NAMALWA (cell line): ENCODE results near the gene AZU1.
A peak's percentile ranks its signal among the peaks of the same experiment; 100 is the strongest.
"Not testable (repeated sequence)": the region's sequence is repeated elsewhere in the genome, so short reads cannot be mapped to it uniquely, and the experiment has no call there.

ENCODE experiments used
- DNase-seq: peaks from one replicate; pipeline ENCODE4 v3.0.0-alpha.2; 2015; ENCODE audit warnings: low spot score

Gene AZU1

DNA sequence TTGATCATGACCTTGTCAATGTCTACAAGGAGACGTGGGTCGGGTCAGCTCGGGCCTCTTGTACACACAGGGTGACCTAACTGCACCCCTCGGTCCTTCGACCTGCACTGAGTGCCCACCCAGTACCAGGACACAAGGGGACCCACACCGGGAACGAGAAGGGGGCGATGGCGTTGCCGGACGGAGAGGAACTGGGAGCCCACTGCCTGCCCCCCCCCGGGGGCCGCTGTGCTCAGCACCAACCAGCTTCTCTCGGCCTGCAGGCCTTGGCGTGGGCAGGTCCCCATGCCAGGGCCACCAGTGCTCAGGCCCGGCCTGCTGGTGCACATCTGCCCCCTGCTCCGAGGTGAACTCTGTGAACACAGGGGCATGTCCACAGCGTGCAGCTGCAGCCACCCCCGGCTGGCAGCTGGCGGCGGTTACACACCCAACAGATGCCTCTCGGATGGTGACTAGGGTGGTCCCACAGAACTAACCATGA lies 46.0 kb downstream of the AZU1 start:
- no peak for DNase-seq

DNA sequence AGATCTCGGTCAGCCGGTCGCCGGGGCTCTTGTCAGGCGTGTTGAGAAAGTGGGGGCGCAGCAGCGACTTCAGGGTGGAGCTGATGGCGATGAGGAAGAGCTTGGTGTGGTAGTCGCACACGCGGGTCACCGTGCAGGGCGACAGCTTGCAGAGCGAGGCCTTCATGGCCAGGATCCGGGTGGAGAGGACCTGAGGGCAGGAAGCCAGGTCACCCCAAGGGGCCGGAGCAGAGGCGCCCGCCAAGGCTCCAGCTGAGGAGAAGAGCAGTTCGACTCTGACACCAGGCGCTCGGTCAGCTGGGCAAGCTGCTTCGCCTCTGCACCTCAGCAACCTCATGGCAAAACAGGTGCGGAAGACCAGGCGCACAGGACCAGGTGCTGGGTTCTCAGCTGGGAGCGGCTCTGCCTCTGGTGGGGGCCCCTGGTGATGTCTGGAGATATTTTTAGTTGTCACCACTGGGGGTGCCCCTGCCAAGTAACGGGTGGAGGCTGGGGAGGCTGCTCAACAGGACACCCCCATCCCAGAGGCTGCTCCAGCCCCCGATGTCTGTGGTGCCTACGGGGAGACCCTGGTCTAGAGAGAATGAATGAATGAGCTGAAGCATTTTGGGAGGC lies 47.7 kb downstream of the AZU1 start:
- DNase-seq, result peak; percentile 56

DNA sequence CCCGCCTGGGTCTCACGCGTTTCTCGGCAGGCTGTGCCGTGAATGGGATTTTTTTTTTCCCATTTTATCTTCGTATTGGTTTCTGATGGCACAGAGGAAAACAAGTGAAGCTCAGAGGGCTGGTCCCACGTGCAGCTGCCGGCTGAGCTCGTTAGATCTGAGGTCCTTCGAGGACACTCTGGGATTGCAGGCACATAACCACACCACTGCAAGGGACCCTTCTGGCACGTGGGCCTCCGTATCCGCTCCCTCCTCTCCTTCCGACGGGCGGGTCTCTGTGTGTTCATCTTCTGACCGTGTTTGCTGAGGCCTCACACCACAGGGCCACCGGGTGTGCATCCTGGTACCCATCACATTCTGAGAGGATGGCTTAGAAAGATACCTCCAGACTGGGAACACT lies 48.5 kb downstream of the AZU1 start:
- DNase-seq, result no peak

DNA sequence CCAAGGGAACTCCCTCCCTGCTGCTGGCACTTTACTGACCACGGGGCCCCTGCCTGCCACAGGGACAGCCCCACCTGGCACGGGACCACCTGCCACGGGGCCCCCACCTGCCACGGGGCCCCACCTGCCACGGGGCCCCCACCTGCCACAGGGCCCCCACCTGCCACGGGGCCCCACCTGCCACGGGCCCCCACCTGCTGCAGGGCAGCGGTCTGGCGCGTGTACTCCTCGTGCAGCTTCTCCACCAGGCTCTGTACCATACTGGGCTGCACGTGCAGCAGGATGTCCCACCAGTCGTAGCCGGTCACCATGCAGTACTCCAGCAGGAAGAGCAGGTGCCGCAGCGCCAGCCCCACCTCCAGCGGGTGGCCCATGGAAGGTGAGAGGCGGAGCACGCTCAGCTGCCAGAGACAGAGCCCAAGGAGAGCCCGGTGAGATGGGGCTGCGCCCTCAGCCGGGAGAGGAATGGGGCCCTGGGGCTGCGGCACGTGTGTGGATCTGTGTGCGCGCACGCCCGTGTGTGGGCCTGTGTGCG lies 49.2 kb downstream of the AZU1 start:
- DNase-seq, result no peak

DNA sequence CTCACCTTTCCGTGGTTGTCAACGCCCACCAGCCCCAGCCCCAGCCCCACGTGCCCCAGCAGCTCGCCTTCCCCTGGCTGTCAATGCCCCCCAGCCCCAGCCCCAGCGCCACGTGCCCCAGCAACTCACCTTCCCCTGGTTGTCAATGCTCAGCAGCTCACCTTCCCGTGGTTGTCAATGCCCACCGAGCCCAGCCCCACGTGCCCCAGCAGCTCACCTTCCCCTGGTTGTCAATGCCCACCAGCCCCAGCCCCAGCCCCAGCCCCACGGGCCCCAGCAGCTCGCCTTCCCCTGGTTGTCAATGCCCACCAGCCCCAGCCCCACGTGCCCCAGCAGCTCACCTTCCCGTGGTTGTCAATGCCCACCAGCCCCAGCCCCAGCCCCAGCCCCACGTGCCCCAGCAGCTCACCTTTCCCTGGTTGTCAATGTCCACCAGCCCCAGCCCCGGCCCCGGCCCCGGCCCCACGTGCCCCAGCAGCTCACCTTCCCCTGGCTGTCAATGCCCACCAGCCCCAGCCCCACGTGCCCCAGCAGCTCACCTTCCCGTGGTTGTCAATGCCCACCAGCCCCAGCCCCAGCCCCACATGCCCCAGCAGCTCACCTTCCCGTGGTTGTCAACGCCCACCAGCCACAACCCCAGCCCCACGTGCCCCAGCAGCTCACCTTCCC lies 50.5 kb downstream of the AZU1 start:
- DNase-seq, result not testable (repeated sequence)

DNA sequence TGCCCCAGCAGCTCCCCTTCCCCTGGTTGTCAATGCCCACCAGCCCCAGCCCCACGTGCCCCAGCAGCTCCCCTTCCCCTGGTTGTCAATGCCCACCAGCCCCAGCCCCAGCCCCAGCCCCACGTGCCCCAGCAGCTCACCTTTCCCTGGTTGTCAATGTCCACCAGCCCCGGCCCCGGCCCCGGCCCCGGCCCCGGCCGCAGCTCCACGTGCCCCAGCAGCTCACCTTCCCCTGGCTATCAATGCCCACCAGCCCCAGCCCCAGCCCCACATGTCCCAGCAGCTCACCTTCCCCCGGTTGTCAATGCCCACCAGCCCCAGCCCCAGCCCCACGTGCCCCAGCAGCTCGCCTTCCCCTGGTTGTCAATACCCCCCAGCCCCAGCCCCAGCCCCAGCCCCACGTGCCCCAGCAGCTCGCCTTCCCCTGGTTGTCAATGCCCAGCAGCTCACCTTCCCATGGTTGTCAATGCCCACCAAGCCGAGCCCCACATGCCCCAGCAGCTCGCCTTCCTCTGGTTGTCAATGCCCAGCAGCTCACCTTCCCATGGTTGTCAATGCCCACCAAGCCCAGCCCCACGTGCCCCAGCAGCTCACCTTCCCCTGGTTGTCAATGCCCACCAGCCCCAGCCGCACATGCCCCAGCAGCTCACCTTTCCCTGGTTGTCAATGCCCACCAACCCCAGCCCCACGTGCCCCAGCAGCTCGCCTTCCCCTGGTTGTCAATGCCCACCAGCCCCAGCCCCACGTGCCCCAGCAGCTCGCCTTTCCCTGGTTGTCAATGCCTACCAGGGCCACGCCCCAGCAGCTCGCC lies 51.3 kb downstream of the AZU1 start:
- DNase-seq, result not testable (repeated sequence)

DNA sequence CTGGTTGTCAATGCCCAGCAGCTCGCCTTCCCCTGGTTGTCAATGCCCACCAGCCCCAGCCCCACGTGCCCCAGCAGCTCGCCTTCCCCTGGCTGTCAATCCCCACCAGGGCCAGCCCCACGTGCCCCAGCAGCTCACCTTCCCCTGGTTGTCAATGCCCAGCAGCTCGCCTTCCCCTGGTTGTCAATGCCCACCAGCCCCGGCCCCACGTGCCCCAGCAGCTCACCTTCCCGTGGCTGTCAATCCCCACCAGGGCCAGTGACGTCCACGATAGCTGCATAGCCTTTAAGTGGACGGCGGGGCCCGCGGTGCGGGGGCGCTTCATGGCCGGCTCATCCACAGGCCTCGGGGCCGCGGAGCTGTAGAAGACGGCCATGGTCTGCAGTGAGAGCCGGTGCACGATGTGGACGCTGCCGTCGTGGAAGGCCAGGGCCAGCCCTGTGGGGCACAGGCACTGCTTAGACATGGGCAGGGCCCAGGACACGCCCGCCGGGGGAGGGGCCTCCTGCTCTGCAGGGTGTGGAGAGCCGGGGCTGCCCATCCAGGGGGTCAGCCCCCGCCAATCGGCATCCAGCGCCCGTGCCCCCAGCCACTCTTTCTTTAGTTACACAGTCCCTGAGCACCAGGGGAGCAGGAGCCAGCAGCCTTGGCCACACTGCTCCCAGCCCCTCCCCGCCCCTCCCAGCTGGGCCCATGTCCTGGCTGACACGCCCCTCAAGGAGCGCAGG lies 52.2 kb downstream of the AZU1 start:
- DNase-seq, result no peak
